HG03060 (cell line): ENCODE results near the gene CATSPERZ.

Experiments used
- ATAC-seq: cut with Tn5 transposase; IDR thresholded peaks from one replicate; pipeline ENCODE4 v1.9.1; 2021; ENCODE audit warnings: low read depth, moderate number of reproducible peaks; ENCODE audit not compliant: unreplicated experiment

The CATSPERZ gene

DNA sequence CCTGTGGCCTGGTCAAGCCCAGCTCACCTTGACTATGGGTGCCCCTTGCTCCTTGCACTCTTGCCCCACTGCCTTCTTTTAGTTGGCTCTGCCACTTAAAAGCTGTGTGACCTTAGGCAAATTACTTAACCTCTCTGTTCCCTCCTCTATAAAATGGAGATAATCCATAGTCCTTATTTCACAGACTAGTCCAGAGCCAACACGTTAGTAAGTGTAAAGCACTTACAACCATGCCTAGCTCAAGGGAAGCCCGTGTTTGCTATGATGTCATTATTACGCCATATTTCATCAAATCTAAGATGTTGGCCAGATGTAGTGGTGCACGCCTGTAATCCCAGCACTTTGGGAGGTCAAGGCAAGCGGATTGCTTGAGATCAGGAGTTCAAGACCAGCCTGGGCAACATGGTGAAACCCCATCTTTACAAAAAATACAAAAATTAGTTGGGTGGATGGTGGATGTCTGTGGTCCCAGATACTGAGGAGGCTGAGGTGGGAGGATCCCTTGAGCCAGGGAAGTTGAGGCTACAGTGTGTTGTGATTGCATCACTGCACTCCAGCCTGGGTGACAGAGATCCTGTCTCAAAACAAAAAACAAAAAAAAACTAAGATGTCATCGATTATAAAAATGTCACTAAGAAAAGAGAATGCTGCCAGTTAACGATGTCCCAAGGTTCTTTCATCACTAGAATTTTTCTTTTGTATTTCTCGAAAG lies 37.5 kb downstream of the CATSPERZ start:
- no peak for ATAC-seq

DNA sequence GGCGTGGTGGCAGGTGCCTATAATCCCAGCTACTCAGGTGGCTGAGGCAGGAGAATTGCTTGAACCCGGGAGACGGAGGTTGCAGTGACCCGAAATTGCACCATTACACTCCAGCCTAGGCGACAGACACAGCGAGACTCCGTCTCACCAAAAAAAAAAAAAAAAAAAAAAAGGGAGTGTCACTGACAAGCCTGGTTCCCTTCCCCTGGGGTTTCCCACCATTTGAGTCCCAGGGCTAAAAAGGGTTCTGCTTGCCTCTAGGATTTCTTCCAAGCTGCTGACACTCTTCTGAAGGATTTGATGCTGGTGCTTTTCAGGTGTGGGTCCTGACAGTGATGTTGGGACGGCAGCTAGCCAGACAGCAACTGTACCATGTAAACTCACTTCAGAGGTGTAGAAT lies 38.6 kb downstream of the CATSPERZ start:
- ATAC-seq: no peak

DNA sequence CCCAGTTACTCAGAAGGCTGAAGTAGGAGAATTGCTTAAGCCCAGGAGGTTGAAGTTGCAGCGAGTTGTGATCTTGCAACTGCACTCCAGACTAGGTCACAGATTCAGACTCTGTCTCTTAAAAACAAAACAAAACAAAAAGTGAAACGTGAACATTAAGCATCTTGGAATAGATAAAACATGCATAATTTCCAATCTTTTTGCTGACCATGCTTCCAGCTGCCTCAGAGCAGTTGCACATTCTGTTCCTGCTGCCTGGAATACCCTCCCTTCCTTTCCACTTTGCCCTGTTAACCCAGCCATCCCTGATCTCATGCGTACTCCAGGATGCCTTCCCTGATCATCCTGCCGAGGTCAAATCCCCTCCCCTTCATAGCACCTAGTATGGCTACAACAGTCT lies 39.1 kb downstream of the CATSPERZ start:
- ATAC-seq: no peak

DNA sequence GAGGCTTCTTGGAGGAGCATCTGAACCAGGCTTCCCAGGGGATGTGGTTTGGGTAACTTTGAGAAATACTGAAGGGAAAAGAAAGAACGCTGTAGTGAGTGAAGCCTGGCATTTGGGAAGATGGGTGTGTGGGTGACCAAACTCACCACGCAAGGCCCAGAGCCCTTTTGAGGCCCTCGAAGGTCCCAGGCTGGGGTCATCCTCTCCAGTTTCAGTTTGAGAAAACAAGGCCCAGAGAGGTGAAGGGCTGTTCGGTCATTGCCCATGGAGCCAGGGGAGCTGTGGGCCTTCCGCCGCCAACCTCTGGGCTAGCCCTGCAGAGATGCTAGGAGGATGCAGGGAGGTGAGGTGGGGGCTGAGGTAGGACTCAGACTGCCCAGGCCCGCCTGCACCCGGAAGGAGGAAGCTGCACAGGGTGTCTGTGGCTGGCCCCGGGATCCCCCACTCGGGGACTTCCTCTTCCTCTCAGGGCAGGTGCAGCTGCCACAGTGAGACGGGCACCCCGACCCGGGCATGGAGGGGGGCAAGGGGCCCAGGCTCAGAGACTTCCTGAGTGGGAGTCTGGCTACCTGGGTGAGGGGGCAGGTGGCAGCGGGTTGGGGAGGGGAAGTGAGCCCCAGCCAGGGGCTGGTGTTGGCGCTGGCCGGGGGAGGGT lies 39.7 kb downstream of the CATSPERZ start, which contains the start of gene CCDC88B:
CCDC88B (plus strand) TSS at position 451 of the 655 bp plus-strand sequence; CDS start at position 514, 63 bp downstream.
- ATAC-seq: peak; percentile 40

DNA sequence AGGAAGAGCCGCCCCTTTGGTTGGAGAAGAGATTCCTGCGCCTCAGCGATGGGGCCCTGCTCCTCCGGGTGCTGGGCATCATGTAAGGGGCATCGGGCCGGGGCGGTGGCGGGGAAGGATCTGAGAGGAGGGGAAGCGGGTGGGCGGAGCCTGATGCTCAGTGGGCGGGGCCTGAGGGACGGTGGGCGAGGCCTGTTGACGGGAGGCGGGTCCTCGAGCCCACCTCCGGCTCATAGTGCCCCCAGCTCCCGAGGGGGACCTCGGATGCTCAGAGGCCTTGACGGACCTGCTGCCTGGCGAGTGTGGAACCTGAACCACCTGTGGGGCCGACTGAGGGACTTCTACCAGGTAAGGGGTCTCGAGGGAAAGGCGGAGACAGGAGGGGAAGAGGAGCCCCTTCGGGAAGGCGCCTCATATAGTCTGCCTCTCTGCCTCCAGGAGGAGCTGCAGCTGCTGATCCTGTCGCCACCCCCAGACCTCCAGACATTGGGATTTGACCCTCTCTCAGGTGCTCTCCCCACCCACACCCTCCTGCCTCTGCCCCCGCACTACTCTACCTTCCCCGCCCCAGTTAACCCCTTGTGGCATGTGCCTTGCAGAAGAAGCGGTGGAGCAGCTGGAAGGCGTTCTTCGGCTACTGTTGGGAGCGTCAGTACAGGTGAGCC lies 40.6 kb downstream of the CATSPERZ start:
- ATAC-seq: no peak

DNA sequence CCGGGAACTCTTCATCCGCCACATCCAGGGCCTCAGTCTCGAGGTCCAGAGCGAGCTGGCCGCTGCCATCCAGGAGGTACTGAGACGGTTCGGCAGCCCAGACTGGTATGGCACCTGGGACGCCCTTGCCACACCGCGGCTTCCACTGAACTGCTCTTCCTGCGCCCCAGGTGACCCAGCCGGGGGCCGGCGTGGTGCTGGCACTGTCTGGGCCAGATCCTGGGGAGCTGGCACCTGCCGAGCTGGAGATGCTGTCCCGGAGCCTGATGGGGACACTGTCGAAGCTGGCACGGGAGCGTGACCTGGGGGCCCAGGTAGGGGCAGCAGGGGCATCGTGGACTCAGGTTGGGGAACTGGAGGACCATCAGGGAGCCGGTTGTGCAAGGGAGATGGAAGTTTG lies 41.3 kb downstream of the CATSPERZ start:
- no peak for ATAC-seq

DNA sequence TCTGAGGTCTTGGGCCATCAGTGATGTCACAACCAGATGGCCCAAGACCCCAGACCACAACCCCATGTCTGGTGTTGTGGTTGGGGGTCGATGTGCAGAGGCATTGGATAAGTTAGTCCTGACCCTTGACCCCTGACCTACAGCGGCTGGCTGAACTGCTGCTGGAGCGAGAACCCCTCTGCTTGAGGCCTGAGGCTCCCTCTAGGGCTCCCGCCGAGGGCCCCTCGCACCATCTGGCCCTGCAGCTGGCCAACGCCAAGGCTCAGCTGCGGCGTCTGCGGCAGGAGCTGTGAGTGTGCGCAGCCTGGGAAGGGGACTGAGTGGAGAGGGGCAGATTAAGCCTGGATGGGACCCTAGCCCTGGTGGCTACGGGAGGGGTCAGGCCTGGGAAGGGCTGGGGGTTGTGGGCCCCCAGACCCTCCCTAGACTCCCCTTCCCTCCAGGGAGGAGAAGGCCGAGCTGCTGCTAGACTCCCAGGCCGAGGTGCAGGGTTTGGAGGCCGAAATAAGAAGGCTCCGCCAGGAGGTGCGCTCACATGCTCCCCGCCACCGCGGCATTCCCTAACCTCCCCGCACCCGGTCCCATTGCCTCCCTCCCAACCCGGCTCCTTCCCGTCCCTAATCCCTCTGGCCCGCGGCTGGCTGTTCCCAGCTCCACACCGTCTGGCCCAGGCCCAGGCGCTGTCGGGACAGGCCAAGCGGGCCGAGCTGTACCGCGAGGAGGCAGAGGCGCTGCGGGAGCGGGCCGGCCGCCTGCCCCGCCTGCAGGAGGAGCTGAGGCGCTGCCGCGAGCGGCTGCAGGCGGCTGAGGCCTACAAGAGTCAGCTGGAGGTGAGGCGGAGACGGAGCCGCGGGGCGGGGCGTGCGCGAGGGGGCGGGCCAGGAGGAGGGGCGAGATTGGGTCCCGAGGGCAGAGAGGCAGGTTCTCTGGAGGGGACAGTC lies 42.0 kb downstream of the CATSPERZ start:
- ATAC-seq: no peak

DNA sequence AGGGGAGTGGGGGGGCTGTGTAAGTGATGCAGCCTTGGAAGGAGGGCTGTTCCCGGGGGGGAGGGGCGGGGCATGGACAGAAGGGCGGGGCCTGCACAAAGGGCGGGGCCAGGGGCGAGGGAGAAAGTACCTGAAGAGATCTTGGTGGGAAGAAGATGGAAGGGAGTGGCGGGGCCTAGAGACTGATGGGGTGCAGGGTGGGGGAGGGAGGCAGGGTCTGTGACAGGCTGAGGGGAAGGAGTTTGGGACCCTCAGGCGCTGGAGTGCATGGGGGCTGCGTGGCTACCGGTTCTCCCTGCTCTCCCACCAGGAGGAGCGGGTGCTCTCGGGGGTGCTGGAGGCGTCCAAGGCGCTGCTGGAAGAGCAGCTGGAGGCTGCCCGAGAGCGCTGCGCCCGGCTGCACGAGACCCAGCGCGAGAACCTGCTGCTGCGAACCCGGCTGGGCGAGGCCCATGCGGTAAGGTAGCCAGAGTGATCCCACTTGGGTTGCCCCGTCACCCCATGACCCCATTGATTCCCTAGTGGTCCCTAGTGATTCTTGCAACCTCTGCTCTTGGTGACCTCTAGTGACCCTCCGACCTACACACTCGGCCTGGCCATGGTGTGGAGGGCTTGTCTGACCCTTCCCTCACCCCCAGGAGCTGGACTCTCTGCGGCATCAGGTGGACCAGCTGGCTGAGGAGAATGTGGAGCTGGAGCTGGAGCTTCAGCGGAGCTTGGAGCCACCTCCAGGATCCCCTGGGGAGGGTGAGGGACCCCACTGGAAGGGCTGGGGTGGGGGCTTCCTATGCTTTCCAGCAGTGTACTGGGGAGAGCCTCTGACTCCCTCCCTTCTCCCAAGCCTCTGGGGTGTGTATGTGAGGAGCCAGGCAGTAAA lies 42.9 kb downstream of the CATSPERZ start:
- no peak for ATAC-seq

DNA sequence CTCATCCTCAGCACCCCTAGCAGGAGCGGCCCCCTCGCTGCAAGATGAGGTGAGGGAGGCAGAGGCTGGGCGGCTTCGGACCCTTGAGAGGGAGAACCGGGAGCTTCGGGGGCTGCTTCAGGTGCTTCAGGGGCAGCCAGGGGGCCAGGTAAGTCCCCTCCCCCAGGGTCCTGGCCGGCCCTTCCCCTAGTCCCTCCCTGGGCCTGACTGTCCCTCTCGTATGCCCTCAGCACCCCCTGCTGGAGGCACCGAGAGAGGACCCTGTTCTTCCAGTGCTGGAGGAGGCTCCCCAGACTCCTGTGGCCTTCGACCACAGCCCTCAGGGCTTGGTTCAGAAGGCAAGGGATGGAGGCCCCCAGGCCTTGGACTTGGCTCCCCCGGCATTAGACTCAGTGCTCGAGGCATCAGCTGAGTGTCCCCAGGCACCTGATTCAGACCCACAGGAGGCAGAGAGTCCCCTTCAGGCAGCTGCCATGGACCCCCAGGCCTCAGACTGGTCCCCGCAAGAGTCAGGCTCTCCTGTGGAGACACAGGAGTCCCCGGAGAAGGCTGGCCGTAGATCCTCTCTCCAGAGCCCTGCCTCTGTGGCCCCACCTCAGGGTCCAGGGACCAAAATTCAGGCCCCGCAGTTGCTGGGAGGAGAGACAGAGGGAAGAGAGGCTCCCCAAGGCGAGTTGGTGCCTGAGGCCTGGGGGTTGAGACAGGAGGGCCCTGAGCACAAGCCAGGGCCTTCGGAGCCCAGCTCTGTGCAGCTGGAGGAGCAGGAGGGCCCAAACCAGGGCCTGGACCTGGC lies 43.8 kb downstream of the CATSPERZ start:
- ATAC-seq: no peak

DNA sequence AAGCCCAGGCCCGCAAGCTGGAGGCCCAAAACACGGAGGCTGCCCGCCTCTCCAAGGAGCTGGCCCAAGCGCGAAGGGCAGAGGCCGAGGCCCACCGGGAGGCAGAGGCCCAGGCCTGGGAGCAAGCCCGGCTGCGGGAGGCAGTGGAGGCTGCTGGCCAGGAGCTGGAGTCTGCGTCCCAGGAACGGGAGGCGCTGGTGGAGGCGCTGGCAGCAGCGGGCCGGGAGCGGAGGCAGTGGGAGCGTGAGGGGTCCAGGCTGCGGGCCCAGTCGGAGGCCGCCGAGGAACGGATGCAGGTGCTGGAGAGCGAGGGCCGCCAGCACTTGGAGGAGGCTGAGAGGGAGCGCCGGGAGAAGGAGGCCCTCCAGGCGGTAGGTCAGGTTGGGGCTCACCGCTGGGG lies 44.6 kb downstream of the CATSPERZ start:
- ATAC-seq: no peak

DNA sequence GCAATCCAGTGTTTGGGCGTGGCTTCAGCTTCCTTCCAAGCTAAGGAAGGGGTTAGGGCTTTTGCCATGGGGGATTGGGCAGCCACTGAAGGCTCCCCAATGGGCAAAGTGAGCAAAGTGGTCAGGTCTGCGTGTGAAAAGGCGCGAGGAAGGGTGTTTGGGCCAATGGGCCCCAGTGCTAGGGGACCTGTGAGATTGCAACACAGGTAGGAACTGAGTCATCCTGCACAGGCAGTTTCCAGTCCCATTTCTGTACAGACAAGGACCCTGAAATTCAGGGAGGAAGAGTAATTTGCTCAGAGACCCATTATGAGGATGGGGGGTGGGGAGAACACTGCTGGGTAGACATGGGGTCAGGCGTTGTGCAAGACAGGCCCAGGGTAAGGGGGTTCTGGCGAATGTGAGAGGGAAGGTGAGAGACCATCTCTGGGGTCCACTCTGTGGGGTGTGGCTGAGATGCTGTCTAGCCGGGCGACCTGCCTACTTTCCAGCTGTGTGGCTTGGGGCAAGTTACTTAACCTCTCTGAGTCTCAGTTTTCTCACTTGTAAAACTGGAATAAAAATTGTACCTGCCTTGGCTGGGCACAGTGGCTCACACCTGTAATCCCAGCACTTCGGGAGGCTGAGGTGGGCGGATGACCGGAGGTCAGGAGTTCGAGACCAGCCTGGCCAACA lies 47.2 kb downstream of the CATSPERZ start:
- no peak for ATAC-seq

DNA sequence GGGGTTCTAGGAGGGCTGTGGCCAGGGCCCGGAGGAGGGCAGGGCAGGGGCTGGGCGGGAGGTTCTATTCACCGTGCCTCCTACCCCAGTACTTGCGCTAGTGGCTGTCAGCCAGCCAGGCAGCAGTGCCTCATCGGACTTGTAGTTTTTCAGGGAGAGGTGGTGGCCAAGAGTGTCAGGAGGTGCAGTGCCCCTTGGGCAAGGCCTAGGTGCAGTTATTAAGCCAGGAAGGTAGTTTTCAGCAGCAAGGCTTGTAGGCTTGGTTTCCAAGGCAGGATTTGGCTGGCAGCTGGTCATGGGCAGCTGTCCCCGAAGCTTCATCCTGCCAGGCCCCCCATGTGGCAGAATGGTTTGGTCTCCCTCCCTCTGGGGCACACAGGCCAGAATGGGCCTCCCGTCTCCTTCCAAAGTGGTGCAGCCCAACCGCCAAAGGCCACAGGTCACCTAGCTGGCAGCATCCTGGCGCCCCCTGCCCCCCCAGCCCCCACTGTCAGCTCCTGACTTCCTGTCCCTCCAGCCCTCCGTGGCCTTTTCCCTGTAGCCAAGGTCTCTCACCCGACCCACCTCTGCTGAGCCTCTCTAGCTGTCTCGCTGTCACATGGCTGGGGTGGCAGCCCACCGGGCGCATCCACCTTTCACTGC lies 48.3 kb downstream of the CATSPERZ start:
- ATAC-seq: no peak

DNA sequence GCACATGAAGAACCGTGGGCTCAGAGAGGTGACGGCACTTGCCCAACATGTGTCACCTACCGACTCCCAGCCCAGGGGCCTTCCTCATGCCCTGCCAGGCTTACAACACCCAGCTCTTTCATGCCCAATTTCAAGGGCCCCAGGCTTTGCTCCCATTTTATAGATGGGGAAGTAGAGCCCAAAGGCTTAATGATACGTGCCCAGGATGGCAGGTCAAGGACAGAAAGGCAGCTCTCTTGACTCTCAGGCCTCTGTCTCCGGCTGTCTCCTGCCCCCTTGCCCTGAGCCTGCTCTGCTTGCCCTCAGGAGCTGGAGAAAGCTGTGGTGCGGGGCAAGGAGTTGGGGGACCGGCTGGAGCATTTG lies 48.8 kb downstream of the CATSPERZ start:
- no peak for ATAC-seq

DNA sequence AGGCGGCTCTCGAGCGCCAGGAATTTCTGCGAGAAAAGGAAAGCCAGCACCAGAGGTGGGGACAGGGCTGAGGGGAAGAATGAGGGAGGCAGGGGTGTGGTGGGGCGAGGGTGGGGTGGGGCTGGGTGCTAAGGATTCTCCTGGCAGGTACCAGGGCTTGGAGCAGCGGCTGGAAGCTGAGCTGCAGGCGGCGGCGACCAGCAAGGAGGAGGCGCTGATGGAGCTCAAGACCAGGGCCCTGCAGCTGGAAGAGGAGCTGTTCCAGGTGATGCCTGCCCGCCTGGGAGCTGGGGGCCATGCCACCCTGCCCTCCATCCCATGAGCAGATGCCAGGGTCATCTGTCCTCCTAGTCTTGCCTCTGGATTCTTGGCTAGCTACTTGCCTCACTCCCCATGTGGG lies 49.2 kb downstream of the CATSPERZ start:
- no peak for ATAC-seq

DNA sequence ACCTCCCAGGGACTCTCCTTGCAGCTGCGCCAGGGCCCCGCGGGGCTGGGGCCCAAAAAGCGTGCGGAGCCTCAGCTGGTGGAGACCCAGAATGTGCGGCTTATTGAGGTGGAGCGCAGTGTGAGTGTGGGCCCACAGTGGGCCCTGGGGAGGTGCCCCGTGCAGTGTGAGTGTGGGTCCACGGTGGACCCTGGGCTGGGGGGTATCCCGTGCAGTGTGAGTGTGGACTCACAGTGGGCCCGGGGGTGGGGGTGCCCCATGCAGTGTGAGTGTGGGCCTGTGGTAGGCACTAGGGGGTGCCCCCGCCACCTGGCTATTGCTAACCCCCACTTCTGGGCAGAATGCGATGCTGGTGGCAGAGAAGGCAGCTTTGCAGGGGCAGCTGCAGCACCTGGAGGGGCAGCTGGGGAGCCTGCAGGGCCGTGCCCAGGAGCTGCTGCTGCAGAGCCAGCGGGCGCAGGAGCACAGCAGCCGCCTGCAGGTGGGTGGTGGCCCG lies 51.0 kb downstream of the CATSPERZ start:
- no peak for ATAC-seq

DNA sequence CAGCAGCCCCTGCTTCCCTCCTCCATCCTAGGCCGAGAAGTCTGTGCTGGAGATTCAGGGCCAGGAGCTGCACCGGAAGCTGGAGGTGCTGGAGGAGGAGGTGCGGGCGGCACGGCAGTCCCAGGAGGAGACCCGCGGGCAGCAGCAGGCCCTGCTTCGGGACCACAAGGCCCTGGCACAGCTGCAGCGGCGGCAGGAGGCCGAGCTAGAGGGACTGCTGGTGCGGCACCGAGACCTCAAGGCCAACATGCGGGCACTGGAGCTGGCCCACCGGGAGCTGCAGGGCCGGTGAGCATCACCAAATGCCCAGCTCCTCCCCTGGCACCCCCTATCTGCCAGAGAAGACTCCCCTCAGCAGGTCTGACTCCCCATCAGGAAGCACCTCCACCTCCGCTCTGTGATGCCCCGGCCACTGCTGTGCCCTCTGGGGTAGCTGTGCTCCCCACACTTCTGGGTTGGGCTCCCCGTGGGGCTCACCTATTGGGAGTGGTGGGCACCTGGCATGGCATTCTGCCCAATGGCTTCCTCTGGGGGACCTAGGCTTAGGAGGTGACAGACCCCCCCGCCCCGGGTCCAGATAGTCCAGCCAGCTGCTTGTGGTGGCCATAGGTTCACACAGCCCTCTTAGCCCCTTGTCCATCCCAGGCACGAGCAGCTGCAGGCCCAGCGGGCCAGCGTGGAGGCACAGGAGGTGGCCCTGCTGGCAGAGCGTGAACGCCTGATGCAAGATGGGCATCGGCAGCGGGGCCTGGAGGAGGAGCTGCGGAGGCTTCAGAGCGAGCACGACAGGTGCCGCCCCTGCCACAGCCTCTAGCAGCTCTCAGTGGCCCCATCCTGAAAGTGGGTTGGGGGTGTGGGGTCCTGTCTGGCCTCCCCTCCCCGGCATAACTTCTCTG lies 52.2 kb downstream of the CATSPERZ start:
- no peak for ATAC-seq
